Activated CD8-positive, alpha-beta memory T cell treated with anti-CD3 and anti-CD28 coated beads, Interleukin-2, amount 50 U/mL, for 24 hours (primary cell): ENCODE measurements around the gene COTL1.

Experiments used
- DNase-seq: peaks from one replicate; pipeline ENCODE4 v3.0.0-alpha.2; 2020; ENCODE audit errors: extremely low read depth

The COTL1 gene

GRCh38 chr16:84596161-84596560 is 21.7 kb downstream of the COTL1 start:
- no peak for DNase-seq

- no peak for DNase-seq
Observed at GRCh38 chr16:84595052-84595481, 22.8 kb downstream of the COTL1 start.

GRCh38 chr16:84594725-84595038 is 23.2 kb downstream of the COTL1 start:
- no peak for DNase-seq

GRCh38 chr16:84593825-84594724 is 23.8 kb downstream of the COTL1 start:
- peak; percentile 49 for DNase-seq

- DNase-seq: no peak
Observed at GRCh38 chr16:84592718-84593117, 25.2 kb downstream of the COTL1 start.

GRCh38 chr16:84589975-84590719 is 27.7 kb downstream of the COTL1 start:
- no peak for DNase-seq

GRCh38 chr16:84588991-84589390 is 28.9 kb downstream of the COTL1 start:
- no peak for DNase-seq

GRCh38 chr16:84585886-84586285 is 32.0 kb downstream of the COTL1 start:
- no peak for DNase-seq

- no peak for DNase-seq
Observed at GRCh38 chr16:84585467-84585866, 32.4 kb downstream of the COTL1 start.

GRCh38 chr16:84584678-84585077 is 33.2 kb downstream of the COTL1 start:
- DNase-seq: no peak

- no peak for DNase-seq
Observed at GRCh38 chr16:84583995-84584394, 33.9 kb downstream of the COTL1 start.

GRCh38 chr16:84582958-84583516 is 34.8 kb downstream of the COTL1 start:
- DNase-seq: no peak

- no peak for DNase-seq
Observed at GRCh38 chr16:84581158-84581557, 36.7 kb downstream of the COTL1 start.

GRCh38 chr16:84579936-84580335 is 37.9 kb downstream of the COTL1 start:
- DNase-seq: no peak

- no peak for DNase-seq
Observed at GRCh38 chr16:84578538-84579126, 39.2 kb downstream of the COTL1 start.

- no peak for DNase-seq
Observed at GRCh38 chr16:84577034-84577803, 40.7 kb downstream of the COTL1 start.

- DNase-seq: no peak
Observed at GRCh38 chr16:84575914-84576313, 42.0 kb downstream of the COTL1 start.

- no peak for DNase-seq
Observed at GRCh38 chr16:84574191-84574590, 43.7 kb downstream of the COTL1 start.

GRCh38 chr16:84572096-84572495 is 45.8 kb downstream of the COTL1 start:
- DNase-seq: no peak

GRCh38 chr16:84571506-84571905 is 46.4 kb downstream of the COTL1 start:
- no peak for DNase-seq

- DNase-seq: no peak
Observed at GRCh38 chr16:84570739-84571403, 47.0 kb downstream of the COTL1 start.
